H9 (cell line): ENCODE data around the gene KCNIP4. TPM values are rescaled to one million over a fixed set of nuclear protein-coding genes. Genes with fewer than 3 reads are reported as not detected.

Experiments used
- DNase-seq: peaks from one replicate; pipeline ENCODE4 v3.0.0-alpha.2; 2017
- H2AFZ ChIP-seq: one replicate; pipeline ENCODE4 v1.6.1; 2013; ENCODE audit warnings: mild to moderate bottlenecking, low read length, control low read depth, moderate library complexity
- H2AK5ac ChIP-seq: 2 replicates; pipeline ENCODE4 v1.6.1; 2013; ENCODE audit warnings: low read length, control low read depth, mixed read lengths; ENCODE audit not compliant: insufficient read length
- H2BK120ac ChIP-seq: one replicate; pipeline ENCODE4 v1.6.1; 2013; ENCODE audit warnings: low read depth, mild to moderate bottlenecking, low read length, control low read depth, inconsistent platforms; ENCODE audit not compliant: poor library complexity, severe bottlenecking
- H2BK12ac ChIP-seq: 2 replicates; pipeline ENCODE4 v1.6.1; 2013; ENCODE audit warnings: low read length, control low read depth, mixed read lengths, low read depth; ENCODE audit not compliant: insufficient read length
- H2BK15ac ChIP-seq: 2 replicates; pipeline ENCODE4 v1.6.1; 2013; ENCODE audit warnings: low read depth, low read length, control low read depth
- H2BK20ac ChIP-seq: one replicate; pipeline ENCODE4 v1.6.1; 2013; ENCODE audit warnings: low read depth, mild to moderate bottlenecking, low read length, control low read depth, inconsistent platforms; ENCODE audit not compliant: poor library complexity, severe bottlenecking
- H2BK5ac ChIP-seq: 2 replicates; pipeline ENCODE4 v1.6.1; 2013; ENCODE audit warnings: low read length, control low read depth, mixed read lengths; ENCODE audit not compliant: insufficient read length
- H3K14ac ChIP-seq: 2 replicates; pipeline ENCODE4 v1.6.1; 2013; ENCODE audit warnings: low read length, control low read depth; ENCODE audit not compliant: insufficient read depth
- H3K18ac ChIP-seq: 2 replicates; pipeline ENCODE4 v1.6.1; 2013; ENCODE audit warnings: low read depth, mild to moderate bottlenecking, mixed read lengths, low read length, control low read depth; ENCODE audit not compliant: insufficient read length
- H3K23ac ChIP-seq: 2 replicates; pipeline ENCODE4 v1.6.1; 2013; ENCODE audit warnings: low read length, control low read depth, mixed read lengths, low read depth; ENCODE audit not compliant: insufficient read length
- H3K23me2 ChIP-seq: 2 replicates; pipeline ENCODE4 v1.6.1; 2013; ENCODE audit warnings: low read depth, mild to moderate bottlenecking, mixed read lengths, low read length, control low read depth; ENCODE audit not compliant: insufficient read length, poor library complexity, severe bottlenecking
- H3K27ac ChIP-seq: 2 replicates; pipeline ENCODE4 v1.5.1; 2013; ENCODE audit warnings: low read length, control low read depth, mixed read lengths, low read depth; ENCODE audit not compliant: insufficient read length
- H3K27me3 ChIP-seq: 2 replicates; pipeline ENCODE4 v1.6.1; 2013; ENCODE audit warnings: low read length, control low read depth, inconsistent platforms; ENCODE audit not compliant: insufficient read depth
- H3K4ac ChIP-seq: 2 replicates; pipeline ENCODE4 v1.6.1; 2013; ENCODE audit warnings: low read depth, mild to moderate bottlenecking, control low read depth, inconsistent platforms, low read length, moderate library complexity
- H3K4me1 ChIP-seq: 2 replicates; pipeline ENCODE4 v1.6.1; 2013; ENCODE audit warnings: low read length, control low read depth, inconsistent platforms; ENCODE audit not compliant: insufficient read depth
- H3K4me2 ChIP-seq: 2 replicates; pipeline ENCODE4 v1.6.1; 2013; ENCODE audit warnings: low read length, control low read depth, mixed read lengths; ENCODE audit not compliant: insufficient read length, insufficient read depth
- H3K56ac ChIP-seq: 2 replicates; pipeline ENCODE4 v1.6.1; 2013; ENCODE audit warnings: low read depth, mild to moderate bottlenecking, mixed read lengths, low read length, control low read depth; ENCODE audit not compliant: insufficient read length
- H3K79me1 ChIP-seq: 2 replicates; pipeline ENCODE4 v1.6.1; 2013; ENCODE audit warnings: low read depth, mild to moderate bottlenecking, moderate library complexity, low read length, control low read depth, inconsistent platforms; ENCODE audit not compliant: insufficient read depth, poor library complexity, severe bottlenecking
- H3K79me2 ChIP-seq: 2 replicates; pipeline ENCODE4 v1.6.1; 2013; ENCODE audit warnings: low read length, control low read depth, inconsistent platforms; ENCODE audit not compliant: insufficient read depth
- H3K9ac ChIP-seq: 2 replicates; pipeline ENCODE4 v1.6.1; 2013; ENCODE audit warnings: low read length, control low read depth, mixed read lengths; ENCODE audit not compliant: insufficient read length; ENCODE audit errors: extremely low read depth
- H3K9me3 ChIP-seq: one replicate; pipeline ENCODE4 v1.6.1; 2013; ENCODE audit warnings: low read depth, low read length, inconsistent platforms; ENCODE audit not compliant: control insufficient read depth
- H3T11ph ChIP-seq: one replicate; pipeline ENCODE4 v1.6.1; 2013; ENCODE audit warnings: mild to moderate bottlenecking, low read length, control low read depth, inconsistent platforms
- H4K20me1 ChIP-seq: one replicate; pipeline ENCODE4 v1.6.1; 2013; ENCODE audit not compliant: control insufficient read depth, insufficient read length, insufficient read depth
- H4K5ac ChIP-seq: 2 replicates; pipeline ENCODE4 v1.6.1; 2013; ENCODE audit warnings: low read depth, mild to moderate bottlenecking, mixed read lengths, low read length, control low read depth; ENCODE audit not compliant: insufficient read length
- H4K8ac ChIP-seq: replicated peaks from 2 replicates; pipeline ENCODE4 v1.6.1; 2013; ENCODE audit warnings: low read length, control low read depth, mixed read lengths, low read depth; ENCODE audit not compliant: insufficient read length
- H4K91ac ChIP-seq: 2 replicates; pipeline ENCODE4 v1.6.1; 2013; ENCODE audit warnings: low read depth, mild to moderate bottlenecking, moderate library complexity, mixed read lengths, low read length, control low read depth; ENCODE audit not compliant: insufficient read length
- H3K27ac Mint-ChIP-seq, 3 experiments: 2 replicates in 2 of 3; 3 replicates in 1 of 3; pipeline ENCODE4 v1.8.0; 2020 to 2021; ENCODE audit warnings: mixed read lengths in 3 of 3, mild to moderate bottlenecking in 1 of 3, moderate library complexity in 1 of 3
- H3K27me3 Mint-ChIP-seq: 2 replicates; pipeline ENCODE4 v1.8.0; 2021; ENCODE audit warnings: low read depth, mild to moderate bottlenecking, moderate library complexity, mixed read lengths
- H3K36me3 Mint-ChIP-seq, 3 experiments: 2 replicates in 2 of 3; 3 replicates in 1 of 3; pipeline ENCODE4 v1.8.0; 2020 to 2021; ENCODE audit warnings: low read depth in 3 of 3, mixed read lengths in 3 of 3; ENCODE audit not compliant: insufficient read depth in 1 of 3
- H3K4me1 Mint-ChIP-seq, 2 experiments: 2 replicates each; pipeline ENCODE4 v1.8.0; 2020; ENCODE audit warnings: mixed read lengths in 2 of 2
- H3K4me3 Mint-ChIP-seq, 2 experiments: 2 replicates in 1 of 2; 3 replicates in 1 of 2; pipeline ENCODE4 v1.8.0; 2020 to 2021; ENCODE audit warnings: mild to moderate bottlenecking in 2 of 2, mixed read lengths in 2 of 2, moderate library complexity in 1 of 2
- H3K9me3 Mint-ChIP-seq, 2 experiments: 2 replicates in 1 of 2; 3 replicates in 1 of 2; pipeline ENCODE4 v1.8.0; 2020; ENCODE audit warnings: mild to moderate bottlenecking in 2 of 2, mixed read lengths in 2 of 2, moderate library complexity in 1 of 2
- CTCF ChIP-seq: fragments of 200-600 bp; sonication (generic); conservative IDR thresholded peaks from 3 replicates; pipeline ENCODE4 v1.8.0; 2021; ENCODE audit warnings: antibody characterized with exemption, mild to moderate bottlenecking
- WGBS: extraction: QIAGEN DNeasy Blood & Tissue Kit; methylation state at CpG from one replicate; pipeline ENCODE4 v1.1.7; 2013; ENCODE audit warnings: missing lambda C conversion rate, low lambda C conversion rate, mixed read lengths; ENCODE audit not compliant: insufficient read length; ENCODE audit errors: extremely low coverage; 5-methylcytosine and 5-hydroxymethylcytosine counted together
- total RNA-seq: library from RNA; stranded (reverse); gene quantifications from 2 replicates; pipeline ENCODE4 v1.2.1, GENCODE V29; 2021

The KCNIP4 gene
- total RNA-seq, 1 experiment from 2014 or later: not detected

DNA sequence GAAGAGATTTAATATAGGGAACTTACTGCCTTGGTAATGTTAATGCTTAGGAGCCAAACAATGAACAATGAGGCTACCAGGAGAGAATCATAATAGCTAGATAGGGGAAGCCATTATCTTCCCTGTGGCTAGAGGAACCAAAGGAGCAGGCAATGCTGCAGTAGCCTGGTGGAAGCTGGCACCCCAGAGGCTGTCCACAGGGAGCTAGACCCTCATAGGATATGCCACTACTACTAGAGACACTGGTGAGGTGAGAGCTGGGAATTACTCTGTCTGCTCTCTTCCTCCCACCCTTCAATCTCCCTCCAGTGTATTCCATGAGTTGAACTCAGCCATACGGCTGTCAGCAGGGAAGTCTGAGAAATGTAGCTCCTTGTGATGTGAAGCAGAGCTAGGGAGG is 601.4 kb downstream of the KCNIP4 start:
- H3K4me1 Mint-ChIP-seq: peaks cover 2 to 5% of the 10 kb centered on the region in 2 experiments; a peak in 2 of 4 replicates
- Histone ChIP-seq H4K8ac (no peak overlapping the region), H2AK5ac (no peak overlapping the region), H2BK20ac (no peak overlapping the region), H4K5ac (no peak overlapping the region), H3K9me3 (no peaks in the 10 kb centered on the region), H3K4me1 (no peaks in the 10 kb centered on the region), H2BK15ac (no peak overlapping the region), H3K9ac (no peak overlapping the region), H3K4ac (no peak overlapping the region), H3K79me1 (no peaks in the 10 kb centered on the region), H3K14ac (no peak overlapping the region), H4K91ac (no peak overlapping the region), H2BK12ac (no peak overlapping the region), H3T11ph (no peak overlapping the region), H2BK5ac (no peak overlapping the region), H3K4me2 (no peak overlapping the region), H2AFZ (no peak overlapping the region), H3K23ac (no peak overlapping the region), H3K23me2 (no peaks in the 10 kb centered on the region), H3K79me2 (no peaks in the 10 kb centered on the region; the same call in 1 of the 2 replicates), H4K20me1 (no peaks in the 10 kb centered on the region), H3K27me3 (no peaks in the 10 kb centered on the region), H3K18ac (no peak overlapping the region), H3K27ac (no peak overlapping the region), H3K56ac (no peak overlapping the region), H2BK120ac (no peak overlapping the region)
- H3K4me3 Mint-ChIP-seq: no peak overlapping the region
- whole genome bisulfite sequencing: no CpG with 5 or more reads among the region's 1 CpG
- no peak overlapping the region for H3K27ac Mint-ChIP-seq
- peaks cover 0 to 10% (median 0%) of the 10 kb centered on the region in 3 experiments; a peak in 3 of 7 replicates for H3K36me3 Mint-ChIP-seq
- H3K9me3 Mint-ChIP-seq: peaks cover 5 to 9% of the 10 kb centered on the region in 2 experiments; a peak in 4 of 5 replicates
- no peaks in the 10 kb centered on the region; the same call in 1 of the 2 replicates for H3K27me3 Mint-ChIP-seq
- no peak for DNase-seq
- no peak for TF ChIP-seq CTCF
